ENCODE measurements around the gene CPNE7. TPM values are rescaled to one million over a fixed set of nuclear protein-coding genes. Genes with fewer than 3 reads are reported as not detected.

Gene CPNE7
- total and polyA plus RNA-seq, 2 of the 13 experiments (the other 11 are each of a cell fraction or from before 2014, with no cell fraction given), result 0.59 TPM; not detected in 1

DNA sequence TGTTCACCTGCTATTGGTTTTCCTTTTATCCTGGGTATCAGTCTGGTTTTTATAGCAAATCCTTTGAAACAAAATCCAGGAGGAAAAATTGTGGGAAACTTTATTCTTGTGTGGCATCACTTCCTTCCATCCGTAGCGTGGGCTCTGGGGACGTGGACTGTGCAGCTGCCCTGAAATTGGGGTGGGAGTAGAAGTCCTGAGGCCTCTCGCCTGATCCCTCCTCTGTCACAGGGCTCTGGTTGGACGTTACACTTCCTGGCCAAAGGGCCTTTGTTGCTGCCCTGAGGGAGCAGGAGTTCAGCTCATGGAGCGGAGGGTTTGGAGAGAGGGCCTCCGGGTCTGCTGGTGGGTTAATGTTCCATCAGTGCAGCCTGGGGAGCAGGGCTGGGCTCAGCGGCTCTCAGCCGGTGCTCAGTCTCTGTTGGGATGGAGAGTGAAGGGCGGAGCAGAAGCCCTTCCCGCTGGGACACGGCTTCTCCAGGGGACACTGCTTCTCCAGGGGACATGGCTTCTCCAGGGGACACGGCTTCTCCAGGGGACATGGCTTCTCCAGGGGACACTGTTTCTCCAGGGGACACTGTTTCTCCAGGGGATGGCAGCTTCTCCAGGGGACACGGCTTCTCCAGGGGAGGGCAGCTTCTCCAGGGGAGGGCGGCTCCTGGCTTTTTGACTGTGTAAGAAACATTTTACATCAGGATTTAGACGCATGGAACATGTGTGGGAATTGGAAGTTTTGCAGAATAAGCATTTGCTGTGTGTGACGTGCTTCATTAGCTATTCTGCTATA, 30.3 kb upstream of the CPNE7 start (continued):
- TF ChIP-seq, protein P1, sequence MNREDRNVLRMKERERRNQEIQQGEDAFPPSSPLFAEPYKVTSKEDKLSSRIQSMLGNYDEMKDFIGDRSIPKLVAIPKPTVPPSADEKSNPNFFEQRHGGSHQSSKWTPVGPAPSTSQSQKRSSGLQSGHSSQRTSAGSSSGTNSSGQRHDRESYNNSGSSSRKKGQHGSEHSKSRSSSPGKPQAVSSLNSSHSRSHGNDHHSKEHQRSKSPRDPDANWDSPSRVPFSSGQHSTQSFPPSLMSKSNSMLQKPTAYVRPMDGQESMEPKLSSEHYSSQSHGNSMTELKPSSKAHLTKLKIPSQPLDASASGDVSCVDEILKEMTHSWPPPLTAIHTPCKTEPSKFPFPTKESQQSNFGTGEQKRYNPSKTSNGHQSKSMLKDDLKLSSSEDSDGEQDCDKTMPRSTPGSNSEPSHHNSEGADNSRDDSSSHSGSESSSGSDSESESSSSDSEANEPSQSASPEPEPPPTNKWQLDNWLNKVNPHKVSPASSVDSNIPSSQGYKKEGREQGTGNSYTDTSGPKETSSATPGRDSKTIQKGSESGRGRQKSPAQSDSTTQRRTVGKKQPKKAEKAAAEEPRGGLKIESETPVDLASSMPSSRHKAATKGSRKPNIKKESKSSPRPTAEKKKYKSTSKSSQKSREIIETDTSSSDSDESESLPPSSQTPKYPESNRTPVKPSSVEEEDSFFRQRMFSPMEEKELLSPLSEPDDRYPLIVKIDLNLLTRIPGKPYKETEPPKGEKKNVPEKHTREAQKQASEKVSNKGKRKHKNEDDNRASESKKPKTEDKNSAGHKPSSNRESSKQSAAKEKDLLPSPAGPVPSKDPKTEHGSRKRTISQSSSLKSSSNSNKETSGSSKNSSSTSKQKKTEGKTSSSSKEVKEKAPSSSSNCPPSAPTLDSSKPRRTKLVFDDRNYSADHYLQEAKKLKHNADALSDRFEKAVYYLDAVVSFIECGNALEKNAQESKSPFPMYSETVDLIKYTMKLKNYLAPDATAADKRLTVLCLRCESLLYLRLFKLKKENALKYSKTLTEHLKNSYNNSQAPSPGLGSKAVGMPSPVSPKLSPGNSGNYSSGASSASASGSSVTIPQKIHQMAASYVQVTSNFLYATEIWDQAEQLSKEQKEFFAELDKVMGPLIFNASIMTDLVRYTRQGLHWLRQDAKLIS (CRISPR knock-in tag; IDR thresholded peaks at IDR 0.05), result 0 out of 2 replicates have a peak, but pooled peaks have one; percentile 46
- TF ChIP-seq, protein P2, sequence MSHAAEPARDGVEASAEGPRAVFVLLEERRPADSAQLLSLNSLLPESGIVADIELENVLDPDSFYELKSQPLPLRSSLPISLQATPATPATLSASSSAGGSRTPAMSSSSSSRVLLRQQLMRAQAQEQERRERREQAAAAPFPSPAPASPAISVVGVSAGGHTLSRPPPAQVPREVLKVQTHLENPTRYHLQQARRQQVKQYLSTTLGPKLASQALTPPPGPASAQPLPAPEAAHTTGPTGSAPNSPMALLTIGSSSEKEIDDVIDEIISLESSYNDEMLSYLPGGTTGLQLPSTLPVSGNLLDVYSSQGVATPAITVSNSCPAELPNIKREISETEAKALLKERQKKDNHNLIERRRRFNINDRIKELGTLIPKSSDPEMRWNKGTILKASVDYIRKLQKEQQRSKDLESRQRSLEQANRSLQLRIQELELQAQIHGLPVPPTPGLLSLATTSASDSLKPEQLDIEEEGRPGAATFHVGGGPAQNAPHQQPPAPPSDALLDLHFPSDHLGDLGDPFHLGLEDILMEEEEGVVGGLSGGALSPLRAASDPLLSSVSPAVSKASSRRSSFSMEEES (CRISPR knock-in tag; IDR thresholded peaks at IDR 0.05), result peak; percentile 61
- no peak for TF ChIP-seq ZNF460 (CRISPR knock-in tag; IDR thresholded peaks at IDR 0.05; ENCODE audit: borderline replicate concordance)
- TF ChIP-seq ZBTB38 (CRISPR knock-in tag; IDR thresholded peaks at IDR 0.05), result peak; percentile 41
- TF ChIP-seq ZMYM3 (CRISPR knock-in tag; IDR thresholded peaks at IDR 0.05), result peak; percentile 72
- TF ChIP-seq, protein P3, sequence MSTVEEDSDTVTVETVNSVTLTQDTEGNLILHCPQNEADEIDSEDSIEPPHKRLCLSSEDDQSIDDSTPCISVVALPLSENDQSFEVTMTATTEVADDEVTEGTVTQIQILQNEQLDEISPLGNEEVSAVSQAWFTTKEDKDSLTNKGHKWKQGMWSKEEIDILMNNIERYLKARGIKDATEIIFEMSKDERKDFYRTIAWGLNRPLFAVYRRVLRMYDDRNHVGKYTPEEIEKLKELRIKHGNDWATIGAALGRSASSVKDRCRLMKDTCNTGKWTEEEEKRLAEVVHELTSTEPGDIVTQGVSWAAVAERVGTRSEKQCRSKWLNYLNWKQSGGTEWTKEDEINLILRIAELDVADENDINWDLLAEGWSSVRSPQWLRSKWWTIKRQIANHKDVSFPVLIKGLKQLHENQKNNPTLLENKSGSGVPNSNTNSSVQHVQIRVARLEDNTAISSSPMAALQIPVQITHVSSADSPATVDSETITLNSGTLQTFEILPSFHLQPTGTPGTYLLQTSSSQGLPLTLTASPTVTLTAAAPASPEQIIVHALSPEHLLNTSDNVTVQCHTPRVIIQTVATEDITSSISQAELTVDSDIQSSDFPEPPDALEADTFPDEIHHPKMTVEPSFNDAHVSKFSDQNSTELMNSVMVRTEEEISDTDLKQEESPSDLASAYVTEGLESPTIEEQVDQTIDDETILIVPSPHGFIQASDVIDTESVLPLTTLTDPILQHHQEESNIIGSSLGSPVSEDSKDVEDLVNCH (CRISPR knock-in tag; IDR thresholded peaks at IDR 0.05), result no peak
- TF ChIP-seq, protein P4, sequence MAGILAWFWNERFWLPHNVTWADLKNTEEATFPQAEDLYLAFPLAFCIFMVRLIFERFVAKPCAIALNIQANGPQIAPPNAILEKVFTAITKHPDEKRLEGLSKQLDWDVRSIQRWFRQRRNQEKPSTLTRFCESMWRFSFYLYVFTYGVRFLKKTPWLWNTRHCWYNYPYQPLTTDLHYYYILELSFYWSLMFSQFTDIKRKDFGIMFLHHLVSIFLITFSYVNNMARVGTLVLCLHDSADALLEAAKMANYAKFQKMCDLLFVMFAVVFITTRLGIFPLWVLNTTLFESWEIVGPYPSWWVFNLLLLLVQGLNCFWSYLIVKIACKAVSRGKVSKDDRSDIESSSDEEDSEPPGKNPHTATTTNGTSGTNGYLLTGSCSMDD (CRISPR knock-in tag; IDR thresholded peaks at IDR 0.05), result no peak
- peak; percentile 21; the same call in 1 of the 2 replicates for TF ChIP-seq ZKSCAN5 (CRISPR knock-in tag; IDR thresholded peaks at IDR 0.05)
- TF ChIP-seq REXO4 (CRISPR knock-in tag; IDR thresholded peaks at IDR 0.05; ENCODE audit: borderline replicate concordance), result no peak
- no peak for TF ChIP-seq SYNCRIP (IDR thresholded peaks at IDR 0.05; ENCODE audit: insufficient read depth, low read depth, low read length)
- TF ChIP-seq, protein P5, sequence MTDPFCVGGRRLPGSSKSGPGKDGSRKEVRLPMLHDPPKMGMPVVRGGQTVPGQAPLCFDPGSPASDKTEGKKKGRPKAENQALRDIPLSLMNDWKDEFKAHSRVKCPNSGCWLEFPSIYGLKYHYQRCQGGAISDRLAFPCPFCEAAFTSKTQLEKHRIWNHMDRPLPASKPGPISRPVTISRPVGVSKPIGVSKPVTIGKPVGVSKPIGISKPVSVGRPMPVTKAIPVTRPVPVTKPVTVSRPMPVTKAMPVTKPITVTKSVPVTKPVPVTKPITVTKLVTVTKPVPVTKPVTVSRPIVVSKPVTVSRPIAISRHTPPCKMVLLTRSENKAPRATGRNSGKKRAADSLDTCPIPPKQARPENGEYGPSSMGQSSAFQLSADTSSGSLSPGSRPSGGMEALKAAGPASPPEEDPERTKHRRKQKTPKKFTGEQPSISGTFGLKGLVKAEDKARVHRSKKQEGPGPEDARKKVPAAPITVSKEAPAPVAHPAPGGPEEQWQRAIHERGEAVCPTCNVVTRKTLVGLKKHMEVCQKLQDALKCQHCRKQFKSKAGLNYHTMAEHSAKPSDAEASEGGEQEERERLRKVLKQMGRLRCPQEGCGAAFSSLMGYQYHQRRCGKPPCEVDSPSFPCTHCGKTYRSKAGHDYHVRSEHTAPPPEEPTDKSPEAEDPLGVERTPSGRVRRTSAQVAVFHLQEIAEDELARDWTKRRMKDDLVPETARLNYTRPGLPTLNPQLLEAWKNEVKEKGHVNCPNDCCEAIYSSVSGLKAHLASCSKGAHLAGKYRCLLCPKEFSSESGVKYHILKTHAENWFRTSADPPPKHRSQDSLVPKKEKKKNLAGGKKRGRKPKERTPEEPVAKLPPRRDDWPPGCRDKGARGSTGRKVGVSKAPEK (CRISPR knock-in tag; IDR thresholded peaks at IDR 0.05; ENCODE audit: borderline replicate concordance), result no peak; the same call in 1 of the 2 replicates
- TF ChIP-seq MYC (CRISPR knock-in tag; IDR thresholded peaks at IDR 0.05; ENCODE audit: borderline replicate concordance), result peak; percentile 55; the same call in 1 of the 2 replicates
- TF ChIP-seq, protein P6, sequence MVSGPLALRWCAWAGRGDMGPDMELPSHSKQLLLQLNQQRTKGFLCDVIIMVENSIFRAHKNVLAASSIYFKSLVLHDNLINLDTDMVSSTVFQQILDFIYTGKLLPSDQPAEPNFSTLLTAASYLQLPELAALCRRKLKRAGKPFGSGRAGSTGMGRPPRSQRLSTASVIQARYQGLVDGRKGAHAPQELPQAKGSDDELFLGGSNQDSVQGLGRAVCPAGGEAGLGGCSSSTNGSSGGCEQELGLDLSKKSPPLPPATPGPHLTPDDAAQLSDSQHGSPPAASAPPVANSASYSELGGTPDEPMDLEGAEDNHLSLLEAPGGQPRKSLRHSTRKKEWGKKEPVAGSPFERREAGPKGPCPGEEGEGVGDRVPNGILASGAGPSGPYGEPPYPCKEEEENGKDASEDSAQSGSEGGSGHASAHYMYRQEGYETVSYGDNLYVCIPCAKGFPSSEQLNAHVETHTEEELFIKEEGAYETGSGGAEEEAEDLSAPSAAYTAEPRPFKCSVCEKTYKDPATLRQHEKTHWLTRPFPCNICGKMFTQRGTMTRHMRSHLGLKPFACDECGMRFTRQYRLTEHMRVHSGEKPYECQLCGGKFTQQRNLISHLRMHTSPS (CRISPR knock-in tag; IDR thresholded peaks at IDR 0.05; ENCODE audit: low read depth), result no peak
- TF ChIP-seq GTF3A (CRISPR knock-in tag; conservative IDR thresholded peaks at IDR 0.05), result no peak

All from HepG2 (cell line).